Bronchial epithelial cell (primary cell): ENCODE data around the gene CRLF3. TPM values are rescaled to one million over a fixed set of nuclear protein-coding genes. Genes with fewer than 3 reads are reported as not detected.
A peak's percentile ranks its signal among the peaks of the same experiment; 100 is the strongest.
"Not testable (repeated sequence)": the region's sequence is repeated elsewhere in the genome, so short reads cannot be mapped to it uniquely, and the experiment has no call there.

Experiments used
- DNase-seq: peaks from one replicate; pipeline ENCODE4 v3.0.0-alpha.2; 2010; ENCODE audit warnings: low read depth
- FAIRE-seq: peaks from 2 replicates; lab custom pipeline; 2011; peaks lifted over from hg19 to GRCh38; lab: Jason Lieb, UNC
- H3K27me3 ChIP-seq: 2 replicates; pipeline ENCODE4 v1.5.1; 2011; ENCODE audit warnings: low read length; ENCODE audit not compliant: control insufficient read depth, insufficient read depth
- H3K36me3 ChIP-seq: 2 replicates; pipeline ENCODE4 v1.5.1; 2011; ENCODE audit warnings: low read length; ENCODE audit not compliant: control insufficient read depth, insufficient read depth
- H3K4me3 ChIP-seq: 2 replicates; pipeline ENCODE4 v1.5.1; 2011; ENCODE audit warnings: mild to moderate bottlenecking, low read depth, low read length, control low read depth
- total RNA-seq: library from RNA; depleted of rRNA; stranded (reverse); fragments of >200 nt; gene quantifications from 2 replicates; pipeline ENCODE4 v1.2.1, GENCODE V29; 2014
- TF ChIP-seq, protein P1 (sequence below): IDR thresholded peaks from 2 replicates; pipeline ENCODE4 v1.5.1; 2011; ENCODE audit warnings: mild to moderate bottlenecking, moderate library complexity, low read length, control low read depth, inconsistent platforms; ENCODE audit not compliant: insufficient read depth, severe bottlenecking

Gene CRLF3
- total RNA-seq, 1 donor from 2014 or later = 27.6 TPM

- DNase-seq = no peak
- Histone ChIP-seq H3K4me3 (peak overlapping the region; percentile 92), H3K27me3 (no peaks in the 10 kb centered on the region), H3K36me3 (no peaks in the 10 kb centered on the region)
- TF ChIP-seq, protein P1, sequence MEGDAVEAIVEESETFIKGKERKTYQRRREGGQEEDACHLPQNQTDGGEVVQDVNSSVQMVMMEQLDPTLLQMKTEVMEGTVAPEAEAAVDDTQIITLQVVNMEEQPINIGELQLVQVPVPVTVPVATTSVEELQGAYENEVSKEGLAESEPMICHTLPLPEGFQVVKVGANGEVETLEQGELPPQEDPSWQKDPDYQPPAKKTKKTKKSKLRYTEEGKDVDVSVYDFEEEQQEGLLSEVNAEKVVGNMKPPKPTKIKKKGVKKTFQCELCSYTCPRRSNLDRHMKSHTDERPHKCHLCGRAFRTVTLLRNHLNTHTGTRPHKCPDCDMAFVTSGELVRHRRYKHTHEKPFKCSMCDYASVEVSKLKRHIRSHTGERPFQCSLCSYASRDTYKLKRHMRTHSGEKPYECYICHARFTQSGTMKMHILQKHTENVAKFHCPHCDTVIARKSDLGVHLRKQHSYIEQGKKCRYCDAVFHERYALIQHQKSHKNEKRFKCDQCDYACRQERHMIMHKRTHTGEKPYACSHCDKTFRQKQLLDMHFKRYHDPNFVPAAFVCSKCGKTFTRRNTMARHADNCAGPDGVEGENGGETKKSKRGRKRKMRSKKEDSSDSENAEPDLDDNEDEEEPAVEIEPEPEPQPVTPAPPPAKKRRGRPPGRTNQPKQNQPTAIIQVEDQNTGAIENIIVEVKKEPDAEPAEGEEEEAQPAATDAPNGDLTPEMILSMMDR = no peak
- FAIRE-seq = no peak
Observed at GRCh38 chr17:30831257-30831656, 6.8 kb upstream of the CRLF3 start.

GRCh38 chr17:30829022-30829421, 4.5 kb upstream of the CRLF3 start:
- TF ChIP-seq, protein P1 = no peak
- FAIRE-seq = no peak
- no peaks in the 10 kb centered on the region for H3K27me3 ChIP-seq

GRCh38 chr17:30827082-30827481, 2.6 kb upstream of the CRLF3 start:
- H3K27me3 ChIP-seq = no peaks in the 10 kb centered on the region
- no peak overlapping the region for H3K4me3 ChIP-seq
- FAIRE-seq = no peak
- TF ChIP-seq, protein P1 = no peak
- no peaks in the 10 kb centered on the region for H3K36me3 ChIP-seq
- DNase-seq = no peak

More at GRCh38 chr17:30829022-30829421, 4.5 kb upstream of the CRLF3 start:
- DNase-seq = no peak
- H3K4me3 ChIP-seq = no peak overlapping the region
- no peaks in the 10 kb centered on the region for H3K36me3 ChIP-seq

GRCh38 chr17:30824002-30824355, 513 bp downstream of the CRLF3 start:
- Histone ChIP-seq H3K4me3 (peak overlapping the region; percentile 74), H3K27me3 (no peaks in the 10 kb centered on the region), H3K36me3 (no peaks in the 10 kb centered on the region)
- FAIRE-seq (no peak), DNase-seq (no peak)
- TF ChIP-seq, protein P1 = no peak

DNA sequence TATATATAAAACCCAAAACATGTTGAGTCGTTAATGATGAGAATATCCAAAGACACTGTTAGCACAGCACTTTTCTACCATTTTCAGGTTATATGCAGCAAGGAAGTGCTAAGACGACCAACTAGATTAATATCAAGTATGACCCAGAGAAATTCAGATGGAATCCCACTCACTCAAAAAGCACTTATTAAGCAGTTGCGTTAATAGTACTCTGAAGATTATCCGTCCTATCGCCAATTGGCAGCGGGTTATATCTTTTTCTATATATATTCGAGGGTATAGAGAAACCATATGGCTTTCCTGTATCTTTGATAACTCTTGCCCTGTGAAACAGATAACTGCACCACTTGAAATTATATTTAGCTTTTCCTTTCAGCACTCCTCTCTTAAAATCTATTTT, 1.1 kb downstream of the CRLF3 start:
- DNase-seq = no peak
- TF ChIP-seq, protein P1 = no peak
- no peaks in the 10 kb centered on the region for H3K36me3 ChIP-seq
- FAIRE-seq = no peak
- H3K27me3 ChIP-seq = no peaks in the 10 kb centered on the region
- H3K4me3 ChIP-seq = peak overlapping the region; percentile 74

- FAIRE-seq, DNase-seq, H3K27me3 ChIP-seq, H3K4me3 ChIP-seq, H3K36me3 ChIP-seq: not testable (repeated sequence)
Observed at GRCh38 chr17:30822919-30823318, 1.6 kb downstream of the CRLF3 start.
